ENCODE measurements around the gene CDKN2B-AS1. TPM values are rescaled to one million over a fixed set of nuclear protein-coding genes. Genes with fewer than 3 reads are reported as not detected.

CDKN2B-AS1 gene
- total and polyA plus RNA-seq, 2 of the 13 experiments (the other 11 are each of a cell fraction or from before 2014, with no cell fraction given), result 0.64 to 2.3 TPM

- in situ Hi-C loops (cut with HindIII; ENCODE audit: extremely low pct_ligation_motif_present, low pct_unique_long_range_greater_than_20kb) (no loop called here), intact Hi-C loops (cut with micrococcal nuclease; ENCODE audit: unreplicated experiment) (no loop called here)
- POLR2A ChIA-PET, result no interaction called here
- H3K27ac ChIP-seq (ENCODE audit: extremely low read length, insufficient read depth, low read length), result no peak overlapping the region
- no peak for FAIRE-seq
- H2AFZ ChIP-seq (ENCODE audit: low read length), result no peak overlapping the region
- no peaks in the 10 kb centered on the region for H3K36me3 ChIP-seq (replicated peaks in 1 of 2; ENCODE audit: control insufficient read depth in 1 of 2, insufficient read depth in 2 of 2, low read length in 2 of 2)
- H3K79me2 ChIP-seq (ENCODE audit: insufficient read depth, low read length), result no peaks in the 10 kb centered on the region
- TF ChIP-seq TEAD2 (CRISPR knock-in tag; IDR thresholded peaks at IDR 0.05) (no peak), ZNF7 (CRISPR knock-in tag; IDR thresholded peaks at IDR 0.05) (no peak), ZNF720 (CRISPR knock-in tag; IDR thresholded peaks at IDR 0.05) (no peak), ZNF740 (CRISPR knock-in tag; IDR thresholded peaks at IDR 0.05) (no peak), THAP11 (CRISPR knock-in tag; IDR thresholded peaks at IDR 0.05) (no peak), ZMYM3 (CRISPR knock-in tag; IDR thresholded peaks at IDR 0.05) (no peak), SKIL (CRISPR knock-in tag; IDR thresholded peaks at IDR 0.05; ENCODE audit: borderline replicate concordance) (no peak), ELF4 (CRISPR knock-in tag; IDR thresholded peaks at IDR 0.05; ENCODE audit: borderline replicate concordance) (no peak), MAF1 (CRISPR knock-in tag; IDR thresholded peaks at IDR 0.05; ENCODE audit: borderline replicate concordance) (no peak), ZNF816 (CRISPR knock-in tag; IDR thresholded peaks at IDR 0.05; ENCODE audit: borderline replicate concordance) (no peak), RFX1 (IDR thresholded peaks at IDR 0.05) (no peak), HMG20A (CRISPR knock-in tag; IDR thresholded peaks at IDR 0.05; ENCODE audit: borderline replicate concordance) (no peak), TBX3 (IDR thresholded peaks at IDR 0.05; ENCODE audit: borderline replicate concordance) (no peak), PHF5A (CRISPR knock-in tag; IDR thresholded peaks at IDR 0.05; ENCODE audit: low read depth, unreplicated experiment) (no peak), SYNCRIP (IDR thresholded peaks at IDR 0.05; ENCODE audit: insufficient read depth, low read depth, low read length) (no peak), NFKBIZ (CRISPR knock-in tag; IDR thresholded peaks at IDR 0.05) (no peak), ZNF589 (CRISPR knock-in tag; conservative IDR thresholded peaks at IDR 0.05) (no peak)
- H4K20me1 ChIP-seq (ENCODE audit: insufficient read depth, low read length), result no peaks in the 10 kb centered on the region
- H3K4me2 ChIP-seq (ENCODE audit: low read depth, low read length), result no peak overlapping the region
- BruUV-seq (replicated peaks), result no TSS peak
- H3K9ac ChIP-seq (ENCODE audit: insufficient read depth, low read depth, low read length), result no peak overlapping the region
- 19% methylated on average over 2 of the region's 2 CpGs for WGBS (ENCODE audit: low lambda C conversion rate)
- H3K4me3 ChIP-seq (replicated peaks in 1 of 3; ENCODE audit: insufficient read depth in 1 of 3, low read depth in 2 of 3, low read length in 3 of 3), result no peak overlapping the region
- no peak for DNase-seq (ENCODE audit: low spot score)
- H3K27me3 ChIP-seq (ENCODE audit: control insufficient read depth in 1 of 2, insufficient read depth in 2 of 2, low read length in 2 of 2), result no peaks in the 10 kb centered on the region
- H3K9me3 ChIP-seq (ENCODE audit: low read length), result no peaks in the 10 kb centered on the region
- CTCF ChIA-PET (ENCODE audit: low intra/inter-chr PET ratio, low total read pairs), result no interaction called here
- no peak for ATAC-seq
- H3K4me1 ChIP-seq (ENCODE audit: insufficient read depth, low read length), result no peaks in the 10 kb centered on the region
These were observed 139.8 kb downstream of the CDKN2B-AS1 start for GRCh38 chr9:22134390-22134789.

All from HepG2 (cell line).